Liver (tissue), 9 donors: ENCODE results near the gene USP49. TPM values are rescaled to one million over a fixed set of nuclear protein-coding genes. Genes with fewer than 3 reads are reported as not detected.

Experiments
- DNase-seq: peaks from one replicate; pipeline ENCODE4 v3.0.0-alpha.2; 2017; ENCODE audit warnings: low spot score
- H3K27ac ChIP-seq, 2 donors: one replicate each; pipeline ENCODE4 v1.7.0; 2013; ENCODE audit warnings: inconsistent platforms in 2 of 2, low read length in 2 of 2, control low read depth in 1 of 2, low read depth in 1 of 2, mild to moderate bottlenecking in 1 of 2
- H3K27me3 ChIP-seq, 4 donors: one replicate each; pipeline versions ENCODE4 v1.6.1 to v1.7.0; 2013; ENCODE audit warnings: low read length in 3 of 4, inconsistent platforms in 1 of 4, mild to moderate bottlenecking in 1 of 4, moderate library complexity in 1 of 4; ENCODE audit not compliant: control insufficient read depth in 4 of 4, insufficient read depth in 4 of 4
- H3K36me3 ChIP-seq, 4 donors: one replicate each; pipeline versions ENCODE4 v1.6.1 to v1.7.0; 2013; ENCODE audit warnings: low read length in 3 of 4, mild to moderate bottlenecking in 3 of 4, low read depth in 1 of 4, moderate library complexity in 1 of 4; ENCODE audit not compliant: control insufficient read depth in 4 of 4, insufficient read depth in 3 of 4
- H3K4me1 ChIP-seq, 4 donors: one replicate each; pipeline versions ENCODE4 v1.6.1 to v1.7.0; 2013; ENCODE audit warnings: low read length in 3 of 4, mild to moderate bottlenecking in 3 of 4, moderate library complexity in 1 of 4; ENCODE audit not compliant: control insufficient read depth in 4 of 4, insufficient read depth in 4 of 4
- H3K4me3 ChIP-seq, 3 donors: one replicate each; pipeline versions ENCODE4 v1.6.1 to v1.7.0; 2013; ENCODE audit warnings: low read length in 3 of 3, control low read depth in 1 of 3, low read depth in 1 of 3, mild to moderate bottlenecking in 1 of 3
- H3K9ac ChIP-seq, 2 donors: one replicate each; pipeline ENCODE4 v1.7.0; 2013; ENCODE audit warnings: low read length in 2 of 2, mild to moderate bottlenecking in 2 of 2, moderate library complexity in 2 of 2, control low read depth in 1 of 2, low read depth in 1 of 2
- H3K9me3 ChIP-seq, 4 donors: one replicate each; pipeline versions ENCODE4 v1.6.1 to v1.7.0; 2013; ENCODE audit warnings: low read length in 3 of 4; ENCODE audit not compliant: control insufficient read depth in 4 of 4
- ATF3 ChIP-seq: IDR thresholded peaks from 2 replicates; pipeline ENCODE4 v1.6.1; 2016; ENCODE audit warnings: antibody characterized with exemption
- FOXA1 ChIP-seq: IDR thresholded peaks from 2 replicates; pipeline ENCODE4 v1.6.1; 2016; ENCODE audit warnings: antibody characterized with exemption
- FOXA2 ChIP-seq: IDR thresholded peaks from 2 replicates; pipeline ENCODE4 v1.6.1; 2016; ENCODE audit warnings: antibody characterized with exemption
- GABPA ChIP-seq, 2 donors: IDR thresholded peaks in 1 of 2; conservative IDR thresholded peaks in 1 of 2; 2 replicates each; pipeline ENCODE4 v1.6.1; 2016; ENCODE audit warnings: antibody characterized with exemption in 2 of 2, mild to moderate bottlenecking in 1 of 2, moderate library complexity in 1 of 2
- HNF4A ChIP-seq, 2 donors: conservative IDR thresholded peaks; 2 replicates each; pipeline ENCODE4 v1.6.1; 2016; ENCODE audit warnings: antibody characterized with exemption in 2 of 2, mild to moderate bottlenecking in 2 of 2
- HNF4G ChIP-seq: IDR thresholded peaks from 2 replicates; pipeline ENCODE4 v1.6.1; 2016; ENCODE audit warnings: antibody characterized with exemption
- JUND ChIP-seq, 2 donors: IDR thresholded peaks; 2 replicates each; pipeline ENCODE4 v1.6.1; 2016; ENCODE audit warnings: antibody characterized with exemption in 2 of 2
- MAX ChIP-seq: IDR thresholded peaks from 2 replicates; pipeline ENCODE4 v1.6.1; 2016; ENCODE audit warnings: antibody characterized with exemption
- RAD21 ChIP-seq, 2 donors: IDR thresholded peaks; 2 replicates each; pipeline ENCODE4 v1.6.1; 2016; ENCODE audit warnings: antibody characterized with exemption in 2 of 2, mild to moderate bottlenecking in 2 of 2
- REST ChIP-seq: IDR thresholded peaks from 2 replicates; pipeline ENCODE4 v1.6.1; 2016; ENCODE audit warnings: antibody characterized with exemption, mild to moderate bottlenecking
- RXRA ChIP-seq, 2 donors: IDR thresholded peaks; 2 replicates each; pipeline ENCODE4 v1.6.1; 2017 to 2018; ENCODE audit warnings: antibody characterized with exemption in 2 of 2, mild to moderate bottlenecking in 1 of 2
- SP1 ChIP-seq: IDR thresholded peaks from 2 replicates; pipeline ENCODE4 v1.6.1; 2018; ENCODE audit warnings: antibody characterized with exemption, mild to moderate bottlenecking
- TAF1 ChIP-seq: conservative IDR thresholded peaks from 2 replicates; pipeline ENCODE4 v1.6.1; 2016; ENCODE audit warnings: antibody characterized with exemption, mild to moderate bottlenecking
- YY1 ChIP-seq: IDR thresholded peaks from 2 replicates; pipeline ENCODE4 v1.6.1; 2016; ENCODE audit warnings: antibody characterized with exemption, mild to moderate bottlenecking
- WGBS: extraction: QIAGEN DNeasy Blood & Tissue Kit; methylation state at CpG from one replicate; pipeline ENCODE4 v1.1.7; 2013; 5-methylcytosine and 5-hydroxymethylcytosine counted together
- polyA plus RNA-seq, 2 donors: library from polyadenylated mRNA; stranded (reverse) in 1 of 2; unstranded in 1 of 2; fragments of 200-250 nt in 1 of 2; fragments of >200 nt in 1 of 2; fragmentation: Nextera tagmentation in 1 of 2; extraction: Ambion mirVana in 1 of 2; gene quantifications; one replicate each; pipeline versions ENCODE4 v1.2.1 to v1.2.3, GENCODE V29; 2013 to 2015
- total RNA-seq, 2 donors: library from RNA; depleted of rRNA; stranded (reverse); fragments of >200 nt; gene quantifications; one replicate each; pipeline ENCODE4 v1.2.3, GENCODE V29; 2014
- TF ChIP-seq, protein P1 (sequence below): fragments of 150-350 bp; IDR thresholded peaks from 2 replicates; pipeline ENCODE4 v1.5.1; 2017; ENCODE audit warnings: improper control_type of control experiment, low read depth, low read length; ENCODE audit not compliant: missing input control
- TF ChIP-seq, protein P2 (sequence below): IDR thresholded peaks from 2 replicates; pipeline ENCODE4 v1.6.1; 2016; ENCODE audit warnings: antibody characterized with exemption
- donor health status: healthy.
- donor health status: healthy.
- donor health status: healthy.
- donor health status: healthy.
- donor health status: healthy.

USP49 gene
- total and polyA plus RNA-seq, 4 donors = 0.33 to 3.4 (median 1.1) TPM

GRCh38 chr6:41771058-41771983, 123.9 kb downstream of the USP49 start:
- 95% methylated on average over 29 of the region's 29 CpGs for WGBS
- Histone ChIP-seq H3K4me1 (no peaks in the 10 kb centered on the region), H3K9ac (no peak overlapping the region), H3K9me3 (no peaks in the 10 kb centered on the region), H3K27ac (no peak overlapping the region), H3K27me3 (no peaks in the 10 kb centered on the region), H3K36me3 (peaks cover 11 to 38% (median 19%) of the 10 kb centered on the region in 4 donors), H3K4me3 (no peak overlapping the region)
- DNase-seq = no peak
- TF ChIP-seq JUND (IDR thresholded peaks at IDR 0.05) (no peak), SP1 (no peak), ATF3 (no peak), REST (no peak), FOXA1 (no peak), TAF1 (no peak), HNF4A (conservative IDR thresholded peaks at IDR 0.05) (no peak), RXRA (IDR thresholded peaks at IDR 0.05) (no peak), HNF4G (no peak), RAD21 (IDR thresholded peaks at IDR 0.05) (no peak), YY1 (no peak), GABPA (IDR thresholded peaks at IDR 0.05 in 1 of 2, conservative IDR thresholded peaks at IDR 0.05 in 1 of 2) (no peak), FOXA2 (no peak), MAX (no peak)
- TF ChIP-seq, protein P1, sequence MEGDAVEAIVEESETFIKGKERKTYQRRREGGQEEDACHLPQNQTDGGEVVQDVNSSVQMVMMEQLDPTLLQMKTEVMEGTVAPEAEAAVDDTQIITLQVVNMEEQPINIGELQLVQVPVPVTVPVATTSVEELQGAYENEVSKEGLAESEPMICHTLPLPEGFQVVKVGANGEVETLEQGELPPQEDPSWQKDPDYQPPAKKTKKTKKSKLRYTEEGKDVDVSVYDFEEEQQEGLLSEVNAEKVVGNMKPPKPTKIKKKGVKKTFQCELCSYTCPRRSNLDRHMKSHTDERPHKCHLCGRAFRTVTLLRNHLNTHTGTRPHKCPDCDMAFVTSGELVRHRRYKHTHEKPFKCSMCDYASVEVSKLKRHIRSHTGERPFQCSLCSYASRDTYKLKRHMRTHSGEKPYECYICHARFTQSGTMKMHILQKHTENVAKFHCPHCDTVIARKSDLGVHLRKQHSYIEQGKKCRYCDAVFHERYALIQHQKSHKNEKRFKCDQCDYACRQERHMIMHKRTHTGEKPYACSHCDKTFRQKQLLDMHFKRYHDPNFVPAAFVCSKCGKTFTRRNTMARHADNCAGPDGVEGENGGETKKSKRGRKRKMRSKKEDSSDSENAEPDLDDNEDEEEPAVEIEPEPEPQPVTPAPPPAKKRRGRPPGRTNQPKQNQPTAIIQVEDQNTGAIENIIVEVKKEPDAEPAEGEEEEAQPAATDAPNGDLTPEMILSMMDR = no peak
- TF ChIP-seq, protein P2, sequence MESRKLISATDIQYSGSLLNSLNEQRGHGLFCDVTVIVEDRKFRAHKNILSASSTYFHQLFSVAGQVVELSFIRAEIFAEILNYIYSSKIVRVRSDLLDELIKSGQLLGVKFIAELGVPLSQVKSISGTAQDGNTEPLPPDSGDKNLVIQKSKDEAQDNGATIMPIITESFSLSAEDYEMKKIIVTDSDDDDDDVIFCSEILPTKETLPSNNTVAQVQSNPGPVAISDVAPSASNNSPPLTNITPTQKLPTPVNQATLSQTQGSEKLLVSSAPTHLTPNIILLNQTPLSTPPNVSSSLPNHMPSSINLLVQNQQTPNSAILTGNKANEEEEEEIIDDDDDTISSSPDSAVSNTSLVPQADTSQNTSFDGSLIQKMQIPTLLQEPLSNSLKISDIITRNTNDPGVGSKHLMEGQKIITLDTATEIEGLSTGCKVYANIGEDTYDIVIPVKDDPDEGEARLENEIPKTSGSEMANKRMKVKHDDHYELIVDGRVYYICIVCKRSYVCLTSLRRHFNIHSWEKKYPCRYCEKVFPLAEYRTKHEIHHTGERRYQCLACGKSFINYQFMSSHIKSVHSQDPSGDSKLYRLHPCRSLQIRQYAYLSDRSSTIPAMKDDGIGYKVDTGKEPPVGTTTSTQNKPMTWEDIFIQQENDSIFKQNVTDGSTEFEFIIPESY = no peak
